Measurements from ENCODE around the gene SNX11. TPM values are rescaled to one million over a fixed set of nuclear protein-coding genes. Genes with fewer than 3 reads are reported as not detected.

The SNX11 gene
- total and polyA plus RNA-seq, 2 donors (not counting 1 experiment from before 2014, with no cell fraction given) = 12.6 to 17.7 TPM

- Histone ChIP-seq H3K27me3 (ENCODE audit: control insufficient read depth, insufficient read depth, low read length) (peaks cover 28% of the 10 kb centered on the region), H3K36me3 (ENCODE audit: control insufficient read depth, insufficient read depth, low read length) (no peaks in the 10 kb centered on the region), H4K20me1 (ENCODE audit: control insufficient read depth, extremely low read depth, insufficient read depth, low read length) (no peaks in the 10 kb centered on the region), H3K9me3 (ENCODE audit: control insufficient read depth, insufficient read depth, low read depth, low read length) (no peaks in the 10 kb centered on the region), H3K4me1 (ENCODE audit: control insufficient read depth, extremely low read depth, insufficient read depth, low read length) (no peaks in the 10 kb centered on the region), H3K27ac (ENCODE audit: insufficient read depth, low read length) (no peak overlapping the region), H3K9ac (ENCODE audit: insufficient read depth, low read length) (no peak overlapping the region), H2AFZ (ENCODE audit: low read length) (no peak overlapping the region), H3K79me2 (ENCODE audit: control insufficient read depth, insufficient read depth, low read length) (no peaks in the 10 kb centered on the region), H3K4me2 (ENCODE audit: extremely low read depth, insufficient read depth, low read length) (no peak overlapping the region), H3K4me3 (replicated peaks in 1 of 4; ENCODE audit: control extremely low read depth in 1 of 4, insufficient read depth in 1 of 4, low read depth in 3 of 4, low read length in 4 of 4) (no peak overlapping the region)
- DNase-seq (ENCODE audit: low read depth in 2 of 2) = no peak
- TF ChIP-seq CTCF (conservative IDR thresholded peaks at IDR 0.05 in 1 of 2, IDR thresholded peaks at IDR 0.05 in 1 of 2; ENCODE audit: low read depth in 1 of 2, low read length in 2 of 2) = no peak
- no peak for TF ChIP-seq EZH2 (IDR thresholded peaks at IDR 0.05; ENCODE audit: low read length, missing control alignments)
Observed at GRCh38 chr17:48139944-48140343, 32.4 kb downstream of the SNX11 start.

- H3K36me3 ChIP-seq (ENCODE audit: control insufficient read depth, insufficient read depth, low read length) = no peaks in the 10 kb centered on the region
- H3K9ac ChIP-seq (ENCODE audit: insufficient read depth, low read length) = no peak overlapping the region
- no peak overlapping the region for H3K4me3 ChIP-seq (replicated peaks in 1 of 4; ENCODE audit: control extremely low read depth in 1 of 4, insufficient read depth in 1 of 4, low read depth in 3 of 4, low read length in 4 of 4)
- H3K27me3 ChIP-seq (ENCODE audit: control insufficient read depth, insufficient read depth, low read length) = peaks cover 48% of the 10 kb centered on the region
- H2AFZ ChIP-seq (ENCODE audit: low read length) = no peak overlapping the region
- no peaks in the 10 kb centered on the region for H3K79me2 ChIP-seq (ENCODE audit: control insufficient read depth, insufficient read depth, low read length)
- DNase-seq (ENCODE audit: low read depth in 2 of 2) = no peak
- H3K27ac ChIP-seq (ENCODE audit: insufficient read depth, low read length) = no peak overlapping the region
- no peaks in the 10 kb centered on the region for H3K4me1 ChIP-seq (ENCODE audit: control insufficient read depth, extremely low read depth, insufficient read depth, low read length)
- peak; percentile 32 for TF ChIP-seq EZH2 (IDR thresholded peaks at IDR 0.05; ENCODE audit: low read length, missing control alignments)
- TF ChIP-seq CTCF (conservative IDR thresholded peaks at IDR 0.05 in 1 of 2, IDR thresholded peaks at IDR 0.05 in 1 of 2; ENCODE audit: low read depth in 1 of 2, low read length in 2 of 2) = no peak
- H3K4me2 ChIP-seq (ENCODE audit: extremely low read depth, insufficient read depth, low read length) = no peak overlapping the region
- no peaks in the 10 kb centered on the region for H3K9me3 ChIP-seq (ENCODE audit: control insufficient read depth, insufficient read depth, low read depth, low read length)
- no peaks in the 10 kb centered on the region for H4K20me1 ChIP-seq (ENCODE audit: control insufficient read depth, extremely low read depth, insufficient read depth, low read length)
Observed at GRCh38 chr17:48143629-48144028, 36.1 kb downstream of the SNX11 start.

- H3K4me1 ChIP-seq (ENCODE audit: control insufficient read depth, extremely low read depth, insufficient read depth, low read length) = no peaks in the 10 kb centered on the region
- TF ChIP-seq CTCF (conservative IDR thresholded peaks at IDR 0.05 in 1 of 2, IDR thresholded peaks at IDR 0.05 in 1 of 2; ENCODE audit: low read depth in 1 of 2, low read length in 2 of 2) (no peak), EZH2 (IDR thresholded peaks at IDR 0.05; ENCODE audit: low read length, missing control alignments) (no peak)
- H3K4me3 ChIP-seq (replicated peaks in 1 of 4; ENCODE audit: control extremely low read depth in 1 of 4, insufficient read depth in 1 of 4, low read depth in 3 of 4, low read length in 4 of 4) = no peak overlapping the region
- no peak overlapping the region for H3K9ac ChIP-seq (ENCODE audit: insufficient read depth, low read length)
- no peak overlapping the region for H3K4me2 ChIP-seq (ENCODE audit: extremely low read depth, insufficient read depth, low read length)
- H3K27me3 ChIP-seq (ENCODE audit: control insufficient read depth, insufficient read depth, low read length) = peaks cover 54% of the 10 kb centered on the region
- H3K36me3 ChIP-seq (ENCODE audit: control insufficient read depth, insufficient read depth, low read length) = no peaks in the 10 kb centered on the region
- DNase-seq (ENCODE audit: low read depth in 2 of 2) = no peak
- no peaks in the 10 kb centered on the region for H3K9me3 ChIP-seq (ENCODE audit: control insufficient read depth, insufficient read depth, low read depth, low read length)
- no peak overlapping the region for H3K27ac ChIP-seq (ENCODE audit: insufficient read depth, low read length)
- no peaks in the 10 kb centered on the region for H4K20me1 ChIP-seq (ENCODE audit: control insufficient read depth, extremely low read depth, insufficient read depth, low read length)
- H3K79me2 ChIP-seq (ENCODE audit: control insufficient read depth, insufficient read depth, low read length) = no peaks in the 10 kb centered on the region
- no peak overlapping the region for H2AFZ ChIP-seq (ENCODE audit: low read length)
Observed at GRCh38 chr17:48144231-48144630, 36.7 kb downstream of the SNX11 start.
